Measurements from ENCODE around the gene TNFAIP2. TPM values are rescaled to one million over a fixed set of nuclear protein-coding genes. Genes with fewer than 3 reads are reported as not detected.

The TNFAIP2 gene
- polyA plus RNA-seq, 1 donor, result 21.0 TPM

GRCh38 chr14:103101963-103102688, 21.1 kb upstream of the TNFAIP2 start:
- Histone ChIP-seq H3K4me1 (ENCODE audit: control insufficient read depth, insufficient read depth, low read length) (peaks cover 72% of the 10 kb centered on the region), H3K27ac (ENCODE audit: low read length) (no peak overlapping the region), H3K36me3 (ENCODE audit: control insufficient read depth, insufficient read depth, low read length) (peaks cover 2% of the 10 kb centered on the region), H3K9me3 (ENCODE audit: control insufficient read depth, low read depth, low read length) (peaks cover 12% of the 10 kb centered on the region), H3K27me3 (ENCODE audit: control insufficient read depth, insufficient read depth, low read length) (peaks cover 32% of the 10 kb centered on the region), H3K4me3 (ENCODE audit: low read length) (no peak overlapping the region)
- no CpG with 5 or more reads among the region's 85 CpGs for WGBS (ENCODE audit: insufficient coverage, low lambda C conversion rate)
- no peak for DNase-seq

GRCh38 chr14:103102689-103103260, 20.5 kb upstream of the TNFAIP2 start:
- Histone ChIP-seq H3K4me3 (ENCODE audit: low read length) (no peak overlapping the region), H3K9me3 (ENCODE audit: control insufficient read depth, low read depth, low read length) (peaks cover 12% of the 10 kb centered on the region), H3K27me3 (ENCODE audit: control insufficient read depth, insufficient read depth, low read length) (peaks cover 32% of the 10 kb centered on the region), H3K4me1 (ENCODE audit: control insufficient read depth, insufficient read depth, low read length) (peaks cover 66% of the 10 kb centered on the region), H3K36me3 (ENCODE audit: control insufficient read depth, insufficient read depth, low read length) (peaks cover 2% of the 10 kb centered on the region), H3K27ac (ENCODE audit: low read length) (no peak overlapping the region)
- WGBS (ENCODE audit: insufficient coverage, low lambda C conversion rate), result no CpG with 5 or more reads among the region's 39 CpGs
- no peak for DNase-seq

- peak overlapping the region; percentile 28 for H3K4me3 ChIP-seq (ENCODE audit: low read length)
- DNase-seq, result peak in 1 of 2 donors; percentile 87
- H3K36me3 ChIP-seq (ENCODE audit: control insufficient read depth, insufficient read depth, low read length), result peaks cover 5% of the 10 kb centered on the region
- WGBS (ENCODE audit: insufficient coverage, low lambda C conversion rate), result no CpG with 5 or more reads among the region's 68 CpGs
- H3K27ac ChIP-seq (ENCODE audit: low read length), result no peak overlapping the region
- peaks cover 59% of the 10 kb centered on the region for H3K4me1 ChIP-seq (ENCODE audit: control insufficient read depth, insufficient read depth, low read length)
- H3K27me3 ChIP-seq (ENCODE audit: control insufficient read depth, insufficient read depth, low read length), result peaks cover 32% of the 10 kb centered on the region
- H3K9me3 ChIP-seq (ENCODE audit: control insufficient read depth, low read depth, low read length), result peaks cover 10% of the 10 kb centered on the region
These were observed 19.5 kb upstream of the TNFAIP2 start for GRCh38 chr14:103103461-103104388.

- H3K36me3 ChIP-seq (ENCODE audit: control insufficient read depth, insufficient read depth, low read length), result peaks cover 5% of the 10 kb centered on the region
- peaks cover 53% of the 10 kb centered on the region for H3K4me1 ChIP-seq (ENCODE audit: control insufficient read depth, insufficient read depth, low read length)
- peaks cover 10% of the 10 kb centered on the region for H3K9me3 ChIP-seq (ENCODE audit: control insufficient read depth, low read depth, low read length)
- WGBS (ENCODE audit: insufficient coverage, low lambda C conversion rate), result no CpG with 5 or more reads among the region's 20 CpGs
- H3K4me3 ChIP-seq (ENCODE audit: low read length), result peak overlapping the region; percentile 4
- no peak for DNase-seq
- no peak overlapping the region for H3K27ac ChIP-seq (ENCODE audit: low read length)
- H3K27me3 ChIP-seq (ENCODE audit: control insufficient read depth, insufficient read depth, low read length), result peaks cover 32% of the 10 kb centered on the region
These were observed 18.9 kb upstream of the TNFAIP2 start for GRCh38 chr14:103104389-103104653.

GRCh38 chr14:103104654-103105452, 18.4 kb upstream of the TNFAIP2 start:
- H3K27me3 ChIP-seq (ENCODE audit: control insufficient read depth, insufficient read depth, low read length), result peaks cover 32% of the 10 kb centered on the region
- H3K4me3 ChIP-seq (ENCODE audit: low read length), result peak overlapping the region; percentile 32
- H3K36me3 ChIP-seq (ENCODE audit: control insufficient read depth, insufficient read depth, low read length), result peaks cover 5% of the 10 kb centered on the region
- DNase-seq, result peak; percentile 70 to 76
- no CpG with 5 or more reads among the region's 59 CpGs for WGBS (ENCODE audit: insufficient coverage, low lambda C conversion rate)
- H3K4me1 ChIP-seq (ENCODE audit: control insufficient read depth, insufficient read depth, low read length), result peaks cover 48% of the 10 kb centered on the region
- peaks cover 10% of the 10 kb centered on the region for H3K9me3 ChIP-seq (ENCODE audit: control insufficient read depth, low read depth, low read length)
- no peak overlapping the region for H3K27ac ChIP-seq (ENCODE audit: low read length)

GRCh38 chr14:103105580-103106150, 17.6 kb upstream of the TNFAIP2 start:
- peaks cover 5% of the 10 kb centered on the region for H3K36me3 ChIP-seq (ENCODE audit: control insufficient read depth, insufficient read depth, low read length)
- DNase-seq, result no peak
- no peak overlapping the region for H3K27ac ChIP-seq (ENCODE audit: low read length)
- peaks cover 10% of the 10 kb centered on the region for H3K9me3 ChIP-seq (ENCODE audit: control insufficient read depth, low read depth, low read length)
- H3K4me1 ChIP-seq (ENCODE audit: control insufficient read depth, insufficient read depth, low read length), result peaks cover 43% of the 10 kb centered on the region
- H3K27me3 ChIP-seq (ENCODE audit: control insufficient read depth, insufficient read depth, low read length), result peaks cover 32% of the 10 kb centered on the region
- WGBS (ENCODE audit: insufficient coverage, low lambda C conversion rate), result 80% methylated on average over 1 of the region's 9 CpGs
- no peak overlapping the region for H3K4me3 ChIP-seq (ENCODE audit: low read length)

- Histone ChIP-seq H3K4me1 (ENCODE audit: control insufficient read depth, insufficient read depth, low read length) (peaks cover 36% of the 10 kb centered on the region), H3K36me3 (ENCODE audit: control insufficient read depth, insufficient read depth, low read length) (peaks cover 5% of the 10 kb centered on the region), H3K9me3 (ENCODE audit: control insufficient read depth, low read depth, low read length) (peaks cover 10% of the 10 kb centered on the region), H3K4me3 (ENCODE audit: low read length) (no peak overlapping the region), H3K27ac (ENCODE audit: low read length) (no peak overlapping the region), H3K27me3 (ENCODE audit: control insufficient read depth, insufficient read depth, low read length) (peaks cover 25% of the 10 kb centered on the region)
- no CpG with 5 or more reads among the region's 23 CpGs for WGBS (ENCODE audit: insufficient coverage, low lambda C conversion rate)
- no peak for DNase-seq
These were observed 15.8 kb upstream of the TNFAIP2 start for GRCh38 chr14:103107455-103107854.

- peaks cover 32% of the 10 kb centered on the region for H3K4me1 ChIP-seq (ENCODE audit: control insufficient read depth, insufficient read depth, low read length)
- DNase-seq, result no peak
- no peak overlapping the region for H3K4me3 ChIP-seq (ENCODE audit: low read length)
- H3K27ac ChIP-seq (ENCODE audit: low read length), result no peak overlapping the region
- peaks cover 18% of the 10 kb centered on the region for H3K27me3 ChIP-seq (ENCODE audit: control insufficient read depth, insufficient read depth, low read length)
- WGBS (ENCODE audit: insufficient coverage, low lambda C conversion rate), result no CpG with 5 or more reads among the region's 28 CpGs
- H3K36me3 ChIP-seq (ENCODE audit: control insufficient read depth, insufficient read depth, low read length), result peaks cover 3% of the 10 kb centered on the region
- H3K9me3 ChIP-seq (ENCODE audit: control insufficient read depth, low read depth, low read length), result peaks cover 5% of the 10 kb centered on the region
These were observed 15.1 kb upstream of the TNFAIP2 start for GRCh38 chr14:103107941-103108748.

GRCh38 chr14:103108749-103109207, 14.5 kb upstream of the TNFAIP2 start:
- peak in 1 of 2 donors; percentile 34 for DNase-seq
- Histone ChIP-seq H3K4me1 (ENCODE audit: control insufficient read depth, insufficient read depth, low read length) (peaks cover 27% of the 10 kb centered on the region), H3K27me3 (ENCODE audit: control insufficient read depth, insufficient read depth, low read length) (peaks cover 12% of the 10 kb centered on the region), H3K27ac (ENCODE audit: low read length) (no peak overlapping the region), H3K36me3 (ENCODE audit: control insufficient read depth, insufficient read depth, low read length) (peaks cover 3% of the 10 kb centered on the region), H3K4me3 (ENCODE audit: low read length) (no peak overlapping the region), H3K9me3 (ENCODE audit: control insufficient read depth, low read depth, low read length) (peaks cover 5% of the 10 kb centered on the region)
- whole genome bisulfite sequencing (ENCODE audit: insufficient coverage, low lambda C conversion rate), result no CpG with 5 or more reads among the region's 9 CpGs

Measured in large intestine (tissue), 3 donors.